Fibroblast of skin of left quadriceps (primary cell): ENCODE results near the gene CBX4.

Source experiments
- DNase-seq, 2 experiments: peaks; one replicate each; pipeline ENCODE4 v3.0.0-alpha.2; 2013; ENCODE audit warnings: low read depth in 2 of 2

The CBX4 gene

DNA sequence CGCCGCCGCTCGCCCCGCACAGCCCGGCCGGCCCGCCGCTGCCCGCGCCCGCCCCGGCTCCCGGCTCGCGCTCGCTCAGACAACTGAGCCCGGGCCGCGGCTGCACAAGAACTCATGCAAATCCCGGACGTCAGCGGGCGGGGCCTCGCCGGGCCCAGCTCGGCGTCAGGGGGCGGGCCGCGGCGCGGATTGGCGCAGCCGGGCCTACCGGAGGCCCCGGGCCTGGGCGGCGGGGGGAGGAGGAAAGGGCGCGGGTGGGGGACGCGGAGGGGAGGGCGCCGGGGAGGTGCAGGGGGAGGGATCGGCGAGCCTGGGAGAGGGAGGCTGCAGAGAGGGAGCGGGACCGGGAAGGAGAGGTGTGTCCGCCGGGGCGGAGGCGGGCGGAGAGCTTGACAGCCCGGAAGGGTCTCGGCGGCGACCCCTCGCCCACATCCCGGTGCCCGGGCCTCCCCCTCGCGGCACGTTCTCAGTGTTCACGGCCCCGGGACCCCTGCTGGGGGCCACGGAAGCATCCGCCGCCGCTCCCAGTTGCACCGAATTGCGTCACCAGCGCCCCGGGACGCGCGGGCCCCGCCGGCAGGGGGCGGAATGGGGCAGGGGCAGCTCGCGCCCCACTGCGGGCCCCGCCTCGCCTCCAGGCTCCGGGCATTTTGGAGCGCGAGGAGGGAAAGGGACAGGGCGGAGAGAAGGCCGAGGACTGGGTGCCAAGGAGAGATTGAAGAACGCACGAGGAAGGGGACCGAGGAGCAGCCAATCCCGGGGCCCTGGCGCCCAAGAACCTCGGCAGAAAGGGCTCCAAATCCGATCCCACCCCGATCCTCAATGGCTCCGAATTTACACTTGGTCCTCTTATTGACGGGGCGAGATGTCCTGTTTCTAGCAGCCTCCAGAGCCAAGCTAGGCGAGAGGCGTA is at the start of gene CBX4:
CBX4 (minus strand) TSS at position 85 of the 913 bp plus-strand sequence. CDS start 189 bp downstream, outside the sequence.
- DNase-seq: peak; percentile 85 to 86

DNA sequence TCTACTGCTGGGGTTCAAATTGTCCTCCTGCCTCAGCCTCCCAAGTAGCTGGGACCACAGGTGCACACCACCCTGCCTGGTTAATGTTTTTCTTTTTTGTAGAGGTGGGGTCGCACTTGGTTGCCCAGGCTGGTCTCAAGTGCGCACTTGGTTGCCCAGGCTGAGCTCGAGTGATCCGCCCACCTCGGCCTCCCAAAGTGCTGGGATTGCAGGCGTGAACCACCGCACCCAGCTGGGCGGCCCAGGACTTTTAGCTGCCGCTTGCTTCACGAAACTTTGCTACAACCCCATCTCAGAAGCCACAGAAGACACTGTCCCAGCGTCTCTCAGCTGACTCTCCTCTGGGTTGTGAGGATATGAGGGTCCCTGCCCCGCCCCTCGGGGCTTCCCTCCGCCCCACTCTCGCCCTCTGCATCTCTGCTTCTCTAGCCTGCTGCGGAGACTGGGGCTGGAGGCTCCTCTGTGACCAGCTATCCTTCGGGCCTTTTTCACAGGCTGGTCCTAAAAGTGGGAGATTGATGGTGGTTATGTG is 48.8 kb upstream of the CBX4 start:
- DNase-seq: no peak

DNA sequence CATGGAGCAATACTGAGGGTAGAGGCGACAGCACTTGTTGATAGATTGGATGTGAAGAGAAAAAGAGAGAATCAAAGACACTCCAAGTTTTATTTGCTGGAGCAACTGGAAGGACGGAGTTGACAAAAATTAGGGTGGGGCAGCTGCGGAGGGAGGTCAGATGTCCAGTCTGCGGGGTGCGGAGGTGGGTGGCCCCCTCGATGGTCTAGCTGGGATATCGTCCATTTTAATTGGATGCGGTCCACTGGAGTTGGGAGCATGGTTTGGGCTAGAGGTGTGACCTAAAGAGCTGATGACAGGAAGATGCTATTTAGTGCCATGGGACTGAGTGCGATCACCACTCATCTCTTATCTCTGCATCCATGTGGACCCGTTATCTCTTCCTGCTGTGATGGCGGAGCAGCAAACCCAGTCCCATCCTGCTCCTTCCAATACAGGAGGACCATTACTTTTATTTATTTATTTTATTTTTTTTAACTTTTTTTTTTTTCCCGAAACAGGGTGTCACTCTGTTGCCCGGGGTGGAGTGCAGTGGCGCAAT is 48.3 kb upstream of the CBX4 start:
- DNase-seq: no peak

DNA sequence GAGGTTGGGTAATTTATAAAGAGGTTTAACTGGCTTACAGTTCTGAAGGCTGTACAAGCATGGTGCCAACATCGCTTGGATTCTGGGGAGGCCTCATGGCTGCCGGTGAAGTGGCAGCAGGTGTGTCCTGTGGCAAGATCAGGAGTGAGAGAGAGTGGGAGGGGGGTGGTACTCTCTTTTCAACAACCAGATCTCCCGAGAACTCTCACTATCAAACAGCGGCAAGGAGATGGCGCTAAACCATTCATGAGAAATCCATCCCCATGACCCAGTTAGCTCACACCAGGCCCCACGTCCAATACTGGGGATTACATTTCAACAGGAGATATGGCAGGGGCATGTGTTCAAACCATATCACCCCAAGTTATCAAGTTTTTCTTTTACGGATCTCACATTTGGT is 44.0 kb upstream of the CBX4 start:
- no peak for DNase-seq

DNA sequence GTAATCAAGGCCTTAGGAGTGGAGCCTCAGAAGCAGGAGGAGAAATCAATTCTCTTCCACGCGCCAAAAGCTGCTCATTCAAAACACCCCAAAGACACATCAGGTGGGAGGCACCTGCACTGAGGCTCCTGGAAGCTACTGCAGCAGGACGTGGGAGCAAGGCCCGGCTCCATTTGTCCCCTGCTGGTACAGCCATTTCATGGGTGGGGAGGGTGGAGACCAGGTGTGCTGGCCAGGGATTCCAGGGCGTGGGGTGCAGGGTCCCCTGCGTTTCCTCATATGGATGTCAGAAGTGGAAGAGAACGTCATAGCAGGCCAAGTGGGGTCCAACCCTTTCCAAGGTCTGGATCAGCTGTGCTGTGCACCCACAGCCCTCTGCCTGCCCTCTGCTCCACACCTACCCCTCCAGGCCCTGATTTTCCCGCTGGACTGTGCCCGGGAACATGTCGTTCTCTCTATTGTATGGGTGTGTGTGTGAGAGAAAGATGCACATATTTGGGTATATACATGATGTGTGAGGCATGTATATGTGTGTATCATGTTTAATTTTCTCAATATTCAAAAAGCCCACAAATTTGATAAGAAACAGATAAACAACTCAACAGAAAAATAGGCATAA is 39.2 kb upstream of the CBX4 start:
- DNase-seq: no peak

DNA sequence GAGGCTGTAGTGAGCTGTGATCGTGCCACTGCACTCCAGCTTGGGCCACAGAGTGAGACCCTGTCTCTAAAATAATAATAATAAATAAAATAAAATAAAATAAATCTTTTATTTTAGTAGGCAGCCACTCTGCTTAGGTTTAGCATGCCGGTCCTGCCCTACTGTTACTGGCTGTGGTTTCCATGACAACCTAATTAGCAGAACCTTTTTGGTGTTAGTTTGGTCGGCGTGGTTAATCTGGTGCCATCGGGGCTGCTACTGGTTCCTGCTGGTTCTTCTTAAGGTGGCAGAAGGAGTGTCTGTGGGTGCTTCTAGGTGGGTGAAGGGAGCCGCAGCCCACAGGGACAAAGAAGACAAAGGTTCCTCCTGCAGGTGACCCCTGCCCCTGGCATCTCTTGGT is 37.8 kb upstream of the CBX4 start:
- DNase-seq: no peak

DNA sequence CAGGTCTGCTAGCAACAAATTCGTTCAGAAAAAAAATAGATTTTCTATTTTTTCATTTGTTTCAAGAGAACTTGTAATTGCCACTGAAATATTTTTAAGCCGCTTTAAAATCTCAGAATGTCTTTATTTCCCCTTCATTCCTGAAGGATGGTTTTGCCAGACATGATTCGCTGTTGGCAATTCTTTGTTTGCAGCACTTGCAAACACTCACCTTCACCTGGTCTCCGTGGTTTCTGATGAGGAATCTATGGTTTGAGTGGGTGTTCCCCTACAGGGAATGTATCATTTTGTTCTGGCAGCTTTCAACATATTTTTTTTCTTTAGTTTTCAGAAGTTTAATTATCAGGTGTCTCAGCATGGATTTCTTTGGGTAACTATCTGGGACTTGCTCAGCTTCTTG is 36.3 kb upstream of the CBX4 start:
- no peak for DNase-seq

DNA sequence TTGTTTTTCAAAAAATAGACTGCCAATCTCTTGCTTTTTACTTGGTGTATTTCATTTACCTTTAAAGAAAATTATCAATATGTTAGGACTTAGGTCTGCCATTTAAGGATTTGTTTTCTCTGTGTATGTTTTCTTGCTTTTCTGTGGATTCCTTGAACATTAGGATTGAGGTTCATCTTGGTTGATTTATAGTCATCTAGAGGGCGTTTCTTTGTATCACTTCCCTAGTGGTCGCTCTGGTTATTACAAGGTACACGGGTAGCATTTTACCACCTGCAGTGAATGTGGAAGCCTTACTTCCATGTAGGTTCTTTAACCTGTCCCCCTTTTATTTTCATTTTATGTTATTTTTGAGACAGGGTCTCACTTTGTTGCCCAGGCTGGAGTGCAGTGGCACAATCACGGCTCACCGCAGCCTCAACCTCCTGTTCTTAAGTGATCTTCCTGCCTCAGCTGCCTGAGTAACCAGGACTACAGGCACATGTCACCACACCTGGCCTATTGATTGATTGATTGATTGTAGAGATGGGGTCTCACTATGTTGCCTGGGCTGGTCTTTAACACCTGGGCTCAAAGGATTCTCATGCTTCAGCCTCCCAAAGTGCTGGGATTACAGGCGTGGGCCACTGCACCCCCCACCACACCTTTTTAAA is 35.2 kb upstream of the CBX4 start:
- DNase-seq: no peak

DNA sequence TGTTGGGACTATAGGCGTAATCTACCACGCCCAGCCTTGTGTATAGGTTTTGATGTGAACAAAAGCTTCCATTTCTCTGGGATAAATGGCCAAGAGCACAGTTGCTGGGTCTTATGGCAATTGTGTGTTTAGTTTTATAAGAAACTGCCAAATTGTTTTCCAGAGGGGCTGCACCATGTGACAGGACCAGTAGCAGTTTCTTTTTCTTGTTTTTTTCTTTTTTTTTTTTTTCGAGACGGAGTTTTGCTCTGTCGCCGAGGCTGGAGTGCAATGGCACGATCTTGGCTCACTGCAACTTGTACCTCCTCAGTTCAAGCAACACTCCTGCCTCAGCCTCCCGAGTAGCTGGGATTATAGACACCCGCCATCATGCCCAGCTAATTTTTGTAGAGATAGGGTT is 34.3 kb upstream of the CBX4 start:
- no peak for DNase-seq

DNA sequence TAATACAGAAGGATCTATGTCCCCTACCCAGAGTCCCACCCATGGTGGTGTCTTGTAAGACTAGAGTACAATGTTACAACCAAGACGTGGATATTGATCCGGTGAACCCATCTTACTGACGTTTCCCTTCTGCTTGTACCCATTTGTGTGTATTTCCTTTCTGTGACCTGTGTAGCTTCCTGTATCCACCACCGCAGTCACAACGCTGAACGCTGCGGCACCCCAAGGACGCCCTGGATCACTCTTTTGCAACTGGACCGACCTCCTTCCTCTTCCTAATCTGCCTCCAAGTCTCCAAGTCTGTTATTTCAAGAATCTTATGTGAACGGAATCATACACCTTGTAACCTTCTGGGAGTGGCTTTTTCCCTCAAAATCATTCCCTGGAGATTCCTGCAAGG is 33.5 kb upstream of the CBX4 start:
- DNase-seq: no peak

DNA sequence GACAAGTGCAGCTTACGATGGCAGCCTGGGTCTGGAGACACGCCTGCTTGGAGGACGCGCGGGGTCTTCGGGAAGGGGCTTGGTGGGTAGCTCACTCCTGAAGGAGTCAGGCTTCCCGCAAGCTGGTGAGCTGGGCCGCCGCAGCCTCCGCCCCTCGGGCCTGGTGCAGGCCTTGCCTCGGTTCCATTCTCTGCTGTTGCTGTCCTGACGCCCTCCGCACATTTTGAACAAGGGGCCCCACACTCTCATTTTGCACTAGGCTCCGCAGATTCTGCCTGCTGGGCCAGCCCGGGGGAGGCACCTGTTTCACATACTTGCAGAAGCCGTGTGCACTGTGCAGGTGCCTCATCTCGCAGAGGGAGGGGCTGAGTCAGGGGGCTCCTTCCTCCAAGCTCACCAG is 31.9 kb upstream of the CBX4 start:
- DNase-seq: no peak

DNA sequence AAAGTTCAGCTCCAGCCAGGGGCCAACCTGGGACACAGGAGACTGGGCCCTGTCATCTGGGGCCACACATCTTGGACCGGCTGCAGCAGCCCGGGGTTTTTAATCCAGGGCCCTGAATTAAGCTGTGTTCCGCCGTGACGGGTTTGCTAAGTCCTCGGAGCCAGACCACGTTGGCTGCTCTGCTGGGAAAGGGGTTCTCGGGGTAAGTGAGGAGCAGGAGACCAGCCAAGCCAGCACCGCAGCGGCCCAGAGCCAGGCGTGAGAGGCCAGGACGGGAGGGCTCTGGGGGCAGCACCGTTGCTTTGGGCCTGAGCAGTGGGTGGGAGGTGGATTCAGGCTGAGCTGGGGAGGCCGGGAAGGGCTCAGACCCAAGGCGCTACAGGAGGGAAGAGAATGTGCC is 31.3 kb upstream of the CBX4 start:
- no peak for DNase-seq

DNA sequence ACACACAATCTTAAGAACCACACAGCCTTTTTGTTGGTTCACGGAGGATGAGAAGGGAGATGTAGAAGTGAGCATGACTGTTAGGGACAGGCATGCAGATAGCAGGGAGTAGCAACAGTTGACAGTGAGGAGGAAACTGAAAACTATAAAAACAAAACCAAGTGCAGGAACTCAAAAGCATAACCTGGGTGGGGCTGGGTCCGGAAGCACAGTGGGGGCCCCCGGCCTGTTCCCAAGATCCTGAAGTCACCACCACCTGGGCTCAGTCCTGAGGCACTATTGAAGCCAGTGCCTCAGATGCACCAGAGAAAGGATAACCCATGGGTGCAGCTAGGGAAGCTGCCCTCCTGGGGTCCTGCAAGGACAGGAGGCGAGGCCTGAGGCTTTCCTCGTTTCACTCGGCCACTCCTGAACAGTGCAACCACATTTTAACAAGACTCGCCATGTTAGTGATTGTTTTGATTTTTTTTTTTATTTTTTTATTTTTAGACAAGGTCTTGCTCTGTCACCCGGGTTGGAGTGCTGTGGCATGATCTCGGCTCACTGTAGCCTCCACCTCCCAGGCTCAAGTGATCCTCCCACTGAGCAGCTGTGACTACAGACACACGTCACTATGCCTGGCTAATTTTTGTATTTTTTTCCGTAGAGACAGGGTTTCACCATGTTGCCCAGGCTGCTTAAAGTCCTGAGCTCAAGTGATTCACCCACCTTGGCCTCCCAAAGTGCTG is 27.7 kb upstream of the CBX4 start:
- no peak for DNase-seq

DNA sequence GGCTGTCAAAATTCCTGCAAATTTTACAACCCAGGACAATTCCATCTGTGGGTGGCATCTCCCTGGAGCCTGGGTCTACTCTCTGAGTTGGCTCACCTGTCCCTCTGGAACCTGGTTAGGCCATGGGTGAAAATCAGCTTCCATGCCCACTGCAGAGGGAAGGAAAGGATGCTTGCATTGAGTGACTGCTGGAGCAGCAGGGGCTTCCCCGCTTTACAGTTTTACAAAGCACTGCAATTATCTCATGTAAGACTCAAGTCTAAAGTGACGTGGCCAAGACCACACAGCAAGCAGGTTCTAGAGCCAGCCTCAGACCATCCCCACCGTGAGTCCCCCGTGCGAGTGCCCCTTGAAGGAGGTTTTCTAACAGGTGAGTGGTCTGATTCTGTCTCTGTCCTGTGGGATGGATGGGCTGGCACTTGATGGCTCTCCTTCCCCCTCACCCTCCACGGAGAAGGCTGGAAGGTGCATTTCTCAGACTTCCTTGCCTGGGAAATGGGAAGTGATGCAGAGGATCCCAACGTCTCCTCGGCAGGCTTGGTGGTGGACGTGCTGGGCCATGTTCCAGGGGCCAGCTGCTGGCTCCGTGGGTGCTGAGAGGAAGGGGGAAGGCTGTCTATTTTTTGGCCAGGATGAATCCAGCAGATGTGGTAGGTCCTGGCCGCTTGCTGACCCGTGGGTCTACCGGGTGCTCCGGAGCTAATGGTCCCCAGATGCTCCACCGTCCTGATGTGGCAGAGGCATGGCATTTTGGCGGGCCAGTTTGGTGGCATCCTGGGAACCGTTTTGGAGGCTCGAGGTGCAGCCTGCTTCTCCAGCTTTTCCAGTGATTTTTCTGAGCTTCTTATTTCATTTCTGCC is 26.3 kb upstream of the CBX4 start:
- DNase-seq: no peak

DNA sequence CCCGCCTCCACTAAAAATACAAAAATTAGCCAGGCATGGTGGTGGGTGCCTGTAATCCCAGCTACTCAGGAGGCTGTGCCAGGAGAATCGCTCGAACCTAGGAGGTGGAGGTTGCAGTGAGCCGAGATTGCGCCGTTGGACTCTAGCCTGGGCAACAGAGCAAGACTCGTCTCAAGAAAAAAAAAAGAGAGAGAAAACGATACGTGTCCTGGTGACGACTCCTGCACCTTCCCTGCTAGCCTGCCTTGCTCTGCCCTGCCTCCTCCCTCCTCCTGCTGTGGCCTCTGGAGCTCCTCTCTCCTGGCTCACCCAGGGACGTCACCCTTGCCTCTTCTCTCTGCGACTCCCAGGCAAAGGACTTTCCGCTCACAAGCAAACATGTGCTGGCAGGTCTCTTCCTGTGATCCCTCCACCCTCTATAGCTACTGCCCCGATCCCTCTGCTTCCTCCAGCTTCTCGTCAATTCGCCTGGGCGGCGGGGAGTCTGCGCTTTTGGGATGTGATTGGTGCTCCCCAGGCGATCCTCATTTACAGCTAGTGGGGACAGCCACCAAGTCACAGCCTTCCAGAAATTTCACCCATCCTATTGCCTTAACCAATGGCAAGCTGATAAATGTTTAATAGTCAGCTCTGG is 25.5 kb upstream of the CBX4 start:
- DNase-seq: no peak

DNA sequence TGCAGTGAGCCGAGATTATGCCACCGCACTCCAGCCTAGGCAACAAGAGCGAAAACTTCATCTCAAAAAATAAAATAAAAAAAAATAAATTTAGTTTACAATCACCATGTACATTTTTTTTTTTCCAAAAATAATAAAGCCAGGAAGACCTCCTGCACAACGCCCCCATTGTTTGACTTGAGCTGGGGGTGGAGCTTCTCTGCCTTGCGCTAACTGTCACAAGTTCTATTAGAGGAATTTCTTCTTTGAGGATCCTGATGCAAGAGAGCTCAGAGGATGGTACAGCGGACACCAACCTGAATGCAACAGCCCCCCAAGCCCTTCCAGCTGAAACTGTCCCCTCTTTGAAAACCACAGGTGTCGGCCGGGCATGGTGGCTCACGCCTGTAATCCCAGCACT is 24.9 kb upstream of the CBX4 start:
- no peak for DNase-seq

DNA sequence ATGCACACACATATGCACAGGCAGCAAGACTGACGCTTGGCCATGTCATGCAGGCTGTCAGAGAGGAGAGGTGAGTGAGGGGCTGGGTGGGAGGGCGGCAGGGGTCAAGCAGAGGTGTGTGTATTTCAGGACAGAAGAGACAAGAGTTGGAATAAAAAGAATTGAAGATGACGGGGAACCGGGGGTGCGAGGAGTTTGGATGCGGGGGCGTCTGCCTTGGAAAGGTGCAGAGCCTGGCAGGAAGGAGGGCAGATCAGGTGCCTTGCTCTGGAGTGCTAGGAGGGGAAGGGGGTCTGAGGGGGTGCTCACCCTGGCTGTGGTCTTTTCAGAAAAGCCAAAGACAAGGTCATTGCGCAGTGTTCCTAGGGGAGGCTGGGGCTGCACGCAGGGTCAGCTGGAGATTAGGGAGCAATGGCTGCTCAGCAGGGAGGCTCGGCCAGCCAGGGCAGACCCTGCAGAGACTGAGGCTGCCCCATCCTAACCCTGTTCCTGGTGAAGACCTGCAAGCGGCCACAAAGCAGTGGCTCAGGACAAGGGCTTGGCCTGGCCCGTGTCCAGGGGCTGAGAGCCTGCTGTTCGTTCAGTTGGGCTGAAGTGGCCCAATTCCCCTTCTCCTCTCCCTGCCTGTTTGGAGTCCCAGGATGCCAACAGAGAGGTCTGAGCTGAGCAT is 23.7 kb upstream of the CBX4 start:
- no peak for DNase-seq

DNA sequence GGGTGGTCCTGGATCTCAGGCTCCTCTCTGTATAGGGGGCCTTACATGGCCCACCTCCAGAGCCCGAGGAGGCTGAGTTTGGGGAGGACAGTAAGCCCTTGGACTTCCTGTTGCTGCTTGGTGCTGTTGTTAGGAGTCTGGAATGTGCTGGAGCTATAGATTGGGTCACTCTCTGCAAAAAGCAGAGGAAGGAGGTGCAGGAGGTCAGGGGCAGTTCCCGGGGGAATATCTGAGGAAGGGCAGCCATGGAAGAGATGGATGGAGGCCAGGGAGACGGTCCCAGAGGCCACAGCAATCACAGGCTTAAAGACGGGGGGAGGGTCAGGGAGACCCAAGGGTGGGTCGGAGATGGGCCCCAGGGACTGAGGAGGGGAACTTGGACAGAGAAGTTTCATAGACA is 23.0 kb upstream of the CBX4 start:
- DNase-seq: no peak

DNA sequence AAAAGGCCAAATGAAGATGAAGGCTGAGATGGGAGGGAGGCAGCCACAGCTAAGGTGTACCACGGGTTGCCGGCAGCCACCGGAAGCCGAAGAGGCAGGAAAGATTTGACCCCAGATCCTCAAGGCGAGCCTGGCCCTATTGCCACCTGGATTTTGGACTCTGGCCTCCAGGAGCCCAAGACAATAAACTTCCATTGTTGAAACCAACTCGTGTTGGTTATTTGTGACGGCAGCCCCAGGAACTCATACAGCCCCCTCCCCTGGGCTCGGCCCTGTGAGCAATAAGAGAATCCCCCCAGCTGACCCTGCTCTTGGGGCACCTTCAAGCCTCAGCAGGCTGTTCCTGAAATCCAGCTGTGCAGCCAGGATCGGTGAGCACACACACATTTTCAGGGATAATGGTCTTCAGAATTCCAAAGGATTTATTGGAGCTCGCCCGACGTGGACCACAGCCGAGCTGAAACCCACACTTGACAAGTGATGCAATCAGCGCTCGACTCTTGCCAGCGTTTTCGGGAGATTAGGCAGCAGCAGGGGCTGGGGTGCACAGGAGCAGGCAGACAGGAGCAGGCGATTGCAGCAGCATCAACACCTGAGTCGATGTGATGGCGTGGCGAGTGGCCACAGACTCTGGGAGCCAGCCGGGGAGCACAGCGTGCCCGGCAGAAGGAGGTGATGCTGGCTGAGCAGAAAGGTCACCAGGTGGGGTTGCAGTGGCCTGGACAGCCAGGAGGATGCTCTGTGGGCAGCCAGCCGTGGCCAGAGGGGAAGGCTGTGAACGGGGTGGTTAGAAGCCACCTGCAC is 22.4 kb upstream of the CBX4 start:
- no peak for DNase-seq
